Skeletal muscle tissue (tissue), 4 donors: ENCODE results near the gene IGF1R. TPM values are rescaled to one million over a fixed set of nuclear protein-coding genes. Genes with fewer than 3 reads are reported as not detected.
A peak's percentile ranks its signal among the peaks of the same experiment; 100 is the strongest.

Experiments used
- H3K27ac ChIP-seq: one replicate; pipeline ENCODE4 v1.7.0; 2013; ENCODE audit warnings: mild to moderate bottlenecking, low read depth, low read length, inconsistent platforms
- H3K27me3 ChIP-seq, 3 donors: one replicate each; pipeline ENCODE4 v1.7.0; 2013; ENCODE audit warnings: low read length in 3 of 3; ENCODE audit not compliant: control insufficient read depth in 3 of 3, insufficient read depth in 3 of 3
- H3K36me3 ChIP-seq, 3 donors: one replicate each; pipeline ENCODE4 v1.7.0; 2013; ENCODE audit warnings: low read length in 3 of 3; ENCODE audit not compliant: control insufficient read depth in 3 of 3, insufficient read depth in 3 of 3
- H3K4me1 ChIP-seq, 3 donors: one replicate each; pipeline ENCODE4 v1.7.0; 2013; ENCODE audit warnings: low read length in 3 of 3, mild to moderate bottlenecking in 3 of 3; ENCODE audit not compliant: control insufficient read depth in 3 of 3, insufficient read depth in 3 of 3
- H3K4me3 ChIP-seq, 3 donors: one replicate each; pipeline ENCODE4 v1.7.0; 2013; ENCODE audit warnings: low read length in 3 of 3
- H3K9ac ChIP-seq, 3 donors: one replicate each; pipeline ENCODE4 v1.7.0; 2013; ENCODE audit warnings: low read length in 3 of 3, mild to moderate bottlenecking in 3 of 3, moderate library complexity in 2 of 3, low read depth in 1 of 3
- H3K9me3 ChIP-seq, 3 donors: one replicate each; pipeline ENCODE4 v1.7.0; 2013; ENCODE audit warnings: low read length in 3 of 3; ENCODE audit not compliant: control insufficient read depth in 3 of 3
- total RNA-seq: library from RNA; depleted of rRNA; stranded (reverse); fragments of >200 nt; gene quantifications from one replicate; pipeline ENCODE4 v1.2.3, GENCODE V29; 2014
- donor health status: Osteomylitis.

IGF1R gene
- total RNA-seq, 1 donor from 2014 or later = 25.6 TPM

DNA sequence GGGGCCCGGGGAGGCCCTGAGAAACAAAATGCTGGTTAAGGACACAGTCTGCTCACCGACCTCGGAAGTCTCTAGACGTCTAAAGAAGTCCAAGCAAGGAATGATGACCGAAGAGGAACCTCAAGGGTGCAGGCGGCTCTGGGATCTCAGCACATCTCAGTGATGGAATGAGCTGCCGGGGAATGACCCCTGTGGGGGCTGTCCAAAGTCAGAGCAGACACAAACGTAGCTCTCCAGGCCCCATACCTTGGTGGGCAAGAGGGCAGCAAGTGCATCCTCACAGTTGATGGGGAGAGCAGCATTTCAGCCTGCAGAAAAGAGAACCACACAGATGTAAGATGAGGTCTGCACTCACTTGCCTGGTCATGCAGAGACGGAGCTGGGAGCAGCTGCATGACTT lies 129.1 kb downstream of the IGF1R start:
- Histone ChIP-seq H3K27me3 (no peaks in the 10 kb centered on the region), H3K9me3 (no peaks in the 10 kb centered on the region), H3K9ac (no peak overlapping the region), H3K4me3 (no peak overlapping the region), H3K36me3 (no peaks in the 10 kb centered on the region), H3K4me1 (peaks cover 10 to 13% (median 11%) of the 10 kb centered on the region in 3 donors), H3K27ac (peak overlapping the region; percentile 22)

DNA sequence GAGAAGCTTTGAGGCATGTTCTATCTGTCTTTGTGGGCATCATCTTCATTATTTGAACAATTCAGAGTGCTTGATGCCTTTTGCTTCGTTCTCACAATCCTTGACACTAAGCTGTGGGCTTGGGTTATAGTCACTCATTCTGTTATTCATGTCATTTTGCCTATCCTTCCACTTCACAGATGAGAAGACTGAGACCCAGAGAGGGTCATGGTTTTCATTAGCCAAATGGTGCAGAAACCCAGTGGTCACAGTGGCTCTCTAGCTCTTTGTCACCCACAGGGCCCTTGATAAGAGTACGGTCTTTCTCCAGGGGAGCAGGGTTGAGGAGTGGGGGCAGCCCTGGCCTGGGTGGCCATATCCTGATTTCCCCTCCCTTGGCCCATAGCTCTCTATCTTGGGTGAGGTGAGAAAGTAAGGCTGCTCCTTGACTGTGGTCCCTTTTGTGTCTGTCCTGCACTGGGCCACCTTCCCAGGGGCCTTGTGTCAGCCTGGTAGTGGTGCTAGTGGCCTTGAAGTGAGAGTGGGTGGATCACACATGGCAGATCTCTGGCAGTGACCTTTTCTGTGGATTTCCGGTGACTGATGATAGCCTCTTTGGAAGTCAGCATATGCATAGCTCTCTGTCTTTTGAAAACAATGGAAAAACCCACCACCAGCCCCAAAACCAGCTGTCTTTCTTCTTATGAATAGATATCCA lies 130.1 kb downstream of the IGF1R start:
- H3K9ac ChIP-seq = no peak overlapping the region
- H3K27me3 ChIP-seq = no peaks in the 10 kb centered on the region
- no peak overlapping the region for H3K4me3 ChIP-seq
- no peaks in the 10 kb centered on the region for H3K9me3 ChIP-seq
- no peak overlapping the region for H3K27ac ChIP-seq
- no peaks in the 10 kb centered on the region for H3K36me3 ChIP-seq
- H3K4me1 ChIP-seq = peaks cover 10 to 13% (median 11%) of the 10 kb centered on the region in 3 donors

DNA sequence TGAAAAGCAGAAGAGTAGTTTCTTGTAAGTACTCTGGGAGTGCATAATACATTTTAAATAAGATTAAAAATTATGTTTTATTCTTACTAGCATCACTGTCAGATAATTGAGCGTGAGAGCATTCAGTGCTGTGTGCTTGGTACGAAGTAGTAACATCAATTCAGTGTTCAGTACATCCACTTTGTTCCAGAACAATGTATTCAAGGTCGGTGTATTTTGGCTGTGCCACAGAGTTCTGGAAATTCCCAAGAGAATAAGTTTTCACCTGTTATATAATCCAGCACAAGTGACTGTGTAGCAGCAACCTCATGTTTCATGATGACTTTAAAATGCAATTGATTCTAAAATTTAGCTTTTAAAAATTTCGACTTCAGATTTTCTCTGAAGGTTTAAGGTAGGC lies 130.6 kb downstream of the IGF1R start:
- Histone ChIP-seq H3K9ac (no peak overlapping the region), H3K27me3 (no peaks in the 10 kb centered on the region), H3K4me3 (no peak overlapping the region), H3K4me1 (peaks cover 10 to 13% (median 11%) of the 10 kb centered on the region in 3 donors), H3K36me3 (no peaks in the 10 kb centered on the region), H3K9me3 (no peaks in the 10 kb centered on the region), H3K27ac (no peak overlapping the region)

- Histone ChIP-seq H3K36me3 (no peaks in the 10 kb centered on the region), H3K9me3 (no peaks in the 10 kb centered on the region), H3K4me1 (peaks cover 10 to 13% (median 11%) of the 10 kb centered on the region in 3 donors), H3K4me3 (peak overlapping the region in 2 of 3 donors; percentile 33 to 47), H3K9ac (no peak overlapping the region), H3K27ac (no peak overlapping the region), H3K27me3 (no peaks in the 10 kb centered on the region)
Observed at GRCh38 chr15:98779463-98780071, 131.2 kb downstream of the IGF1R start.

- no peaks in the 10 kb centered on the region for H3K36me3 ChIP-seq
- H3K4me1 ChIP-seq = peaks cover 12 to 23% (median 17%) of the 10 kb centered on the region in 3 donors
- H3K27me3 ChIP-seq = no peaks in the 10 kb centered on the region
- H3K4me3 ChIP-seq = no peak overlapping the region
- H3K9me3 ChIP-seq = no peaks in the 10 kb centered on the region
- no peak overlapping the region for H3K27ac ChIP-seq
- H3K9ac ChIP-seq = no peak overlapping the region
Observed at GRCh38 chr15:98781838-98782237, 133.5 kb downstream of the IGF1R start.

- Histone ChIP-seq H3K4me1 (peaks cover 12 to 19% (median 13%) of the 10 kb centered on the region in 3 donors), H3K36me3 (no peaks in the 10 kb centered on the region), H3K9ac (no peak overlapping the region), H3K9me3 (no peaks in the 10 kb centered on the region), H3K4me3 (no peak overlapping the region), H3K27me3 (no peaks in the 10 kb centered on the region), H3K27ac (no peak overlapping the region)
Observed at GRCh38 chr15:98782801-98783200, 134.5 kb downstream of the IGF1R start.

- Histone ChIP-seq H3K27ac (no peak overlapping the region), H3K9me3 (no peaks in the 10 kb centered on the region), H3K4me3 (no peak overlapping the region), H3K4me1 (peaks cover 8 to 19% (median 13%) of the 10 kb centered on the region in 3 donors), H3K36me3 (no peaks in the 10 kb centered on the region), H3K27me3 (no peaks in the 10 kb centered on the region), H3K9ac (no peak overlapping the region)
Observed at GRCh38 chr15:98785431-98785806, 137.1 kb downstream of the IGF1R start.

DNA sequence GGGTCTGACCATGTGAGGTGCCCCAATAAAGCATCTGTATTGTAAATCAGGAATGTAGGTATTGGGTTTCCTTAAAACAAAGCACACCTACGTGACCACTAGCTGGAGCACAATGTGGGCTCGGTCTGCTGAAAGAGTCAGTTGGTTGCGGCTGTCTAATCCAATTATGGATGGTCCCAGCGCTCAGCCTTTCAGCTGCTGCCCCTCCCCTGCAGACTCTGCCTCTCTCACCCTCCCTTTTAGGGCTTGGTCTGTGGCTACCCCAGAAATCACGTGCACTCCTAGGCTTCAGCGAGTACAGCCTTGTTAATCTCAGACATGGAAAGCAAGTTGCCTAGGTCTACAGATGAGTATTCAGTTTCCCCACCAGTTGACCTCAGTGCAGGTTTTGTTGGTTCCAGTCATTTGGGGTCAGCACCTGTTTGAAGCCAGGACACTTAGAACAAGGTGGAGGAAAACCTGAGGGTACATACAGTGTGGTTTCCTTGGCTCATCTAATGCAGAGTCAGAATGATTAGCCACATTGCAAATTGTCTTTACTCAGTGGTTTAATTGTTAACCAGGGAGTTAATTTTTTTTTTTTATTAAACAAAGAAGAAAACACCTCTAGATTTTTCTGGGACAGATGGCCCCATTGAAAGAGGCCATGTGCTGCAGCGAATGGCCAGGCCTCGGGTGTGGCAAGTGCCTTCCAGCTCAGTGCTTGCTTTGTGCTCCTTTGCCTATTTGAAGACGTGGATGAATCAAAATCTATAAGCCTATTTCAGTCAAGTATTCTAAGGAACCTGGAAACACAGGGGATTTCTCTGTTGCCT lies 137.7 kb downstream of the IGF1R start:
- H3K4me1 ChIP-seq = peaks cover 8 to 19% (median 13%) of the 10 kb centered on the region in 3 donors
- no peaks in the 10 kb centered on the region for H3K27me3 ChIP-seq
- H3K4me3 ChIP-seq = no peak overlapping the region
- no peaks in the 10 kb centered on the region for H3K36me3 ChIP-seq
- H3K27ac ChIP-seq = no peak overlapping the region
- no peaks in the 10 kb centered on the region for H3K9me3 ChIP-seq
- H3K9ac ChIP-seq = no peak overlapping the region

GRCh38 chr15:98786717-98787116 lies 138.4 kb downstream of the IGF1R start:
- H3K9me3 ChIP-seq = no peaks in the 10 kb centered on the region
- H3K36me3 ChIP-seq = no peaks in the 10 kb centered on the region
- H3K9ac ChIP-seq = no peak overlapping the region
- no peaks in the 10 kb centered on the region for H3K27me3 ChIP-seq
- H3K4me1 ChIP-seq = peaks cover 8 to 19% (median 13%) of the 10 kb centered on the region in 3 donors
- no peak overlapping the region for H3K4me3 ChIP-seq
- H3K27ac ChIP-seq = no peak overlapping the region

DNA sequence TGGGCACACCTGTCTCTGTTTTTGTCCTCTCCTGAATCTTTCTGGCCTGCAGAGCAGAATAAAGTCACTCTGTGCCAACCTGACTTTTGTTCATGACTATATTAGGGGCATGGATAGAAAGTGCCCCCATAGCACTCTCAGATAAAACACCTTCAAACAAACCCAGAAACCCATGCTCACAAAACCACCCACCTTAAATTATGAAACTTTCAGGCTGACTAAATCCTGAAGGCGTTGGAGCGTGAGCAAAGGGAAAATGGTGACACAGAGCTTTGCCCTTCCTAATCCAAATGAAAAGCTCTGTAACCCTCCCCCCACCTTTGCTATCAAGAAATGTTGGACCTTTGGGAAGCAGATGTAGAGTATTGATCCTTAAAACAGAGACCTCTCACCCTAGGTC lies 138.9 kb downstream of the IGF1R start:
- peaks cover 8 to 19% (median 13%) of the 10 kb centered on the region in 3 donors for H3K4me1 ChIP-seq
- H3K27ac ChIP-seq = no peak overlapping the region

More for the DNA sequence above, 138.9 kb downstream of the IGF1R start:
- Histone ChIP-seq H3K36me3 (no peaks in the 10 kb centered on the region), H3K9ac (no peak overlapping the region), H3K4me3 (no peak overlapping the region), H3K27me3 (no peaks in the 10 kb centered on the region), H3K9me3 (no peaks in the 10 kb centered on the region)
